Spinal cord (tissue), 10 donors: ENCODE results near the gene GLIS2. TPM values are rescaled to one million over a fixed set of nuclear protein-coding genes. Genes with fewer than 3 reads are reported as not detected.
A peak's percentile ranks its signal among the peaks of the same experiment; 100 is the strongest.

Source experiments
- DNase-seq, 6 donors: peaks; one replicate each; pipeline versions ENCODE4 v3.0.0 to v3.0.0-alpha.2; 2013 to 2015; ENCODE audit warnings: low spot score in 6 of 6, low read depth in 4 of 6
- H3K27ac ChIP-seq: one replicate; pipeline ENCODE4 v1.5.1; 2013; ENCODE audit warnings: low read depth, low read length, control low read depth
- H3K27me3 ChIP-seq: one replicate; pipeline ENCODE4 v1.6.1; 2013; ENCODE audit warnings: low read length; ENCODE audit not compliant: control insufficient read depth, insufficient read depth
- H3K36me3 ChIP-seq: one replicate; pipeline ENCODE4 v1.6.1; 2013; ENCODE audit warnings: low read length; ENCODE audit not compliant: control insufficient read depth, insufficient read depth
- H3K4me1 ChIP-seq: one replicate; pipeline ENCODE4 v1.6.1; 2013; ENCODE audit warnings: low read length; ENCODE audit not compliant: control insufficient read depth, insufficient read depth
- H3K4me3 ChIP-seq: one replicate; pipeline ENCODE4 v1.5.1; 2013; ENCODE audit warnings: low read depth, low read length, control low read depth
- H3K9me3 ChIP-seq: one replicate; pipeline ENCODE4 v1.6.1; 2013; ENCODE audit warnings: low read length; ENCODE audit not compliant: control insufficient read depth, insufficient read depth
- WGBS: methylation state at CpG from one replicate; pipeline ENCODE4 v1.1.5; 2013; ENCODE audit warnings: missing lambda C conversion rate; ENCODE audit not compliant: insufficient coverage; 5-methylcytosine and 5-hydroxymethylcytosine counted together
- polyA plus RNA-seq, 2 donors: library from polyadenylated mRNA; unstranded; fragments of 120-200 nt; gene quantifications; one replicate each; pipeline ENCODE4 v1.2.1, GENCODE V29; 2013; ENCODE audit not compliant: insufficient read length in 2 of 2
- total RNA-seq, 2 donors: library from RNA; depleted of rRNA in 1 of 2; stranded (reverse); fragments of 120-200 nt in 1 of 2; fragments of >200 nt in 1 of 2; gene quantifications; one replicate each; pipeline versions ENCODE4 v1.2.3 to v1.2.4, GENCODE V29; 2013 to 2014
- donor health status: healthy.

The GLIS2 gene
- total and polyA plus RNA-seq, 4 donors, result 4.9 to 30.9 (median 17.5) TPM

DNA sequence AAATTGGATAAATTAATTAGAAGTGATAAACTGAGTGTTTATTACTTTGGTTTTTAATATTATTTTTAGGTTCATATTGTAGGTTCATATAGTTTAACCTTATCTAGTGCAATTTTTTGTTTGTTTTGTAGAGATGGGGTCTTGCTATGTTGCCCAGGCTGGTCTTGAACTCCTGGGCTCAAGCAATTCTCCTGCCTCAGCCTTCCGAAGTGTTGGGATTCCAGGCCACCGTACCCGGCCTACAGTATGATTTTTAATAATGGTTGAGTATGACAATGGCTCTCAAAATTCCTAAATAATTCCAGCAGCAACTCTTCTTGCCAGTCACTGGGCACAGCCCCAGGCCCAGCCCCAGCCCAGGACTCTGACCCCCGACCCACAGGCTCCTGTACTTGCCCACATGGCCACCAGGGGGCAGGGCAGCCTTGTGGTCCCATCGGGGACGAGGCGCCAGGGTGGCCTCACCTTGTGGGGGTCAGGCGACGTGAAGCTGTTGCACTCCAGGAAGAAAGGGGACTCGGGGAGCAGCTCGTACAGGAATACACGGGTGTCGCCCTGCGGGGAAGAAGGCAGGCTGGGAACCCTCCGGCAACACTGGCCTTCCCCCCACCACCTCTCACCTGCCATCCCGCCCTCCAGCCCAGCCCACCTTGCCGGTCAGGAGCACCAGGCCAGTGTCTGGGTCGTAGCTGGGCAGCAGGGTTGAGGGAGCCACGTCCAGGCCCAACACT lies 43.1 kb downstream of the GLIS2 start:
- Histone ChIP-seq H3K9me3 (no peaks in the 10 kb centered on the region), H3K4me3 (no peak overlapping the region), H3K36me3 (peaks cover 84% of the 10 kb centered on the region), H3K27ac (no peak overlapping the region), H3K27me3 (no peaks in the 10 kb centered on the region), H3K4me1 (peaks cover 5% of the 10 kb centered on the region)
- DNase-seq, result peak in 1 of 6 donors; percentile 45
- 33% methylated on average over 16 of the region's 19 CpGs for WGBS

DNA sequence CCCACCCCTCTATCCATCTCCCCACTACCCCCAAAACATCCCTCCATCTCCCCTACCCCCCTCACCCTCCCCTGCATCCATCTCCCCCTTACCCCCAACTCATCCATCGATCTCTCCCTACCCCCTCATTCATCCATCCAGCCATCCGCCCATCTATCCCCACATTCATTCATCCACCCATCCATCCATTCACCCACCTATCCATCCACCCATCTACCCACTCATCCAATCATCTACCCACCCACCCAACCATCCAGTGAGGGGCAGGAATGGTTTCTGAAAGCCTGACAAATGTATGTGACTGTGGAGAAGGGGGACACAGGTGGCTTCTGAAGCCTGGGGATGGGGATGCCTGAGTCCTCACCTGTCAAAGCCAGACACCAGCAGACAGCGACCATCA lies 44.0 kb downstream of the GLIS2 start:
- Histone ChIP-seq H3K4me3 (no peak overlapping the region), H3K27me3 (no peaks in the 10 kb centered on the region), H3K4me1 (peaks cover 5% of the 10 kb centered on the region), H3K9me3 (no peaks in the 10 kb centered on the region), H3K27ac (no peak overlapping the region), H3K36me3 (peaks cover 85% of the 10 kb centered on the region)
- DNase-seq, result no peak
- WGBS, result 100% methylated on average over 2 of the region's 3 CpGs

DNA sequence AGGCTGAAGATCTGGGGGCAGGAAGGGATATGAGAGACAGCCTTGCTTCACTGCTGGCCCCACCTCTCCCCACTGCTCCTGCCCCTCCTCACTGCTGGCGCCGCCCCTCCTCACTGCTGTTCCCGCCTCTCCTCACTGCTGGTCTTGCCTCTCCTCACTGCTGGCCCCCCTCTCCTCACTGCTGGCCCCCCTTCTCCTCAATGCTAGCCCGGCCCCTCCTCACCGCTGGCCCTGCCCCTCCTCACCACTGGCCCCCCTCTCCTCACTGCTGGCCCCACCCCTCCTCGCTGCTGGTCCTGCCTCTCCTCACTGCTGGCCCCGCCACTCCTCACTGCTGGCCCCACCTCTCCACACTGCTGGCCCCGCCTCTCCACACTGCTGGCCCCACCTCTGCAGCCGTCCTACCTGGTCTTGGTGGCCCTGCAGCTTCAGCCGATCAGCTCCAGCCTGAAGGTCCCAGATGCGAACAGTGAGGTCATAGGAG lies 44.7 kb downstream of the GLIS2 start:
- no peak for DNase-seq
- Histone ChIP-seq H3K4me1 (peaks cover 5% of the 10 kb centered on the region), H3K27ac (no peak overlapping the region), H3K4me3 (no peak overlapping the region), H3K36me3 (peaks cover 88% of the 10 kb centered on the region), H3K9me3 (no peaks in the 10 kb centered on the region), H3K27me3 (no peaks in the 10 kb centered on the region)
- 76% methylated on average over 7 of the region's 11 CpGs for WGBS

DNA sequence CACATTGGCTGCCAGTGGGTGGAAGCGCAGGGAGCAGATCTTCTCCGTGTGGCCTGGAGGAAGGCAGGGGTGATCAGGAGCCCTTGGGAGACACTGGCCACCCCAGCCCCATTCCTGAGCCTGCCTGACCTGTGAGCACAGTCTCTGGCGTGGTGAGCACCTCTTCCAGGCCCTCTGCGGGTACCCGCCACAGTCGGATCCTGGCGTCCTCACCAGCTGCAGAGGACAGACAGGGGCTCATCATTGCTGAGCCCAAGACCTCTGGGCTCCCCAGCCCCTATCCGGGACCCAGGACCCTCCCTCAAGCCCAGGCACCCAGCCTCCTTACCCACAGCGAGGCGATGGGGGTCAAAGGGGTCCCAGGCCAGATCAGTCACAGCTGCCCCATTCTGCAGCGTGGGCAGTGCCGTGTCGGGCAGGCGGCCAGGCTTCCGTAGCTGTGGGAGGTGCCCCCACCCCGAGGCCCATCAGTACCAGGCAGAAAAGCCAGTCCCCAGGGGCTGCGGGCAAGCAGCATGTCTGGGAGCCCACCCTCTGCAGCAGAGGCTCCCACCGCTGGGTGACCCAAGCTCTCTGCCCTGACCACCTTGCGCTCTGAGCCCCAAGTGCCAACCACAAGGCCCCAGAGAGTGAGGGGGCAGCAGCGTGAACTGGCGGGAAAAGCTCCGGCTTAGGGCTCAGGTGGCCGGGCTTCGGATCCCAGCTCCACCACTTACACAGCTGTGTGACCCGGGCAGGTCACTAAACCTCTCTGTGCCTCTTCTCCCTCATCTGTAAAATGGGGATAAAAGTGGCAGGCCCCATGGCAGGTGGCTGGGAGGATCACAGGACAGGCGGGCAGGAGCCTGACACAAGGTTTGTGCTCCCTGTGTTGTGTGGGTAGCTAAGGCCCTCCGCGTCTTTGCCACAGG lies 45.4 kb downstream of the GLIS2 start:
- Histone ChIP-seq H3K9me3 (no peaks in the 10 kb centered on the region), H3K4me3 (no peak overlapping the region), H3K4me1 (peaks cover 5% of the 10 kb centered on the region), H3K27me3 (no peaks in the 10 kb centered on the region), H3K27ac (no peak overlapping the region), H3K36me3 (peaks cover 95% of the 10 kb centered on the region)
- DNase-seq, result no peak
- 93% methylated on average over 24 of the region's 28 CpGs for WGBS

DNA sequence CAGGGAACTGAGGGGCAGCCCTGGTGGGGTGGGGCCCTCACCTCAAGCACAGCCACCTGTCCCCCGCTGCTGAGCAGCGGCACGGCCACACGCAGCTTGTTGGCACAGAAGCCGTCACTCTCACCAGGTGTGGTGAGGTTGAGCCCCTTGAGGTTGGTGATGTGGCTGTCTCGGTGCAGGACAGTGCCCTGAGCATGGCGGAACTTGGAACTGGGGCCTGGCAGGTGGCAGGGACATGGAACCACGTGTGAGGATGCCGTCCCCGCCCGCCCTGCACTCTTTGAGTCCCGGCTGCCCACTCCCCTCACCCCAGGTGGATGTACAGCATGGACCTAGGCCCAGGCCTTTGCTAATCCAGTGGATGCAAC lies 46.1 kb downstream of the GLIS2 start:
- Histone ChIP-seq H3K4me3 (no peak overlapping the region), H3K36me3 (peaks cover 95% of the 10 kb centered on the region), H3K9me3 (no peaks in the 10 kb centered on the region), H3K27ac (no peak overlapping the region), H3K4me1 (peaks cover 5% of the 10 kb centered on the region), H3K27me3 (no peaks in the 10 kb centered on the region)
- WGBS, result 93% methylated on average over 12 of the region's 12 CpGs
- no peak for DNase-seq

DNA sequence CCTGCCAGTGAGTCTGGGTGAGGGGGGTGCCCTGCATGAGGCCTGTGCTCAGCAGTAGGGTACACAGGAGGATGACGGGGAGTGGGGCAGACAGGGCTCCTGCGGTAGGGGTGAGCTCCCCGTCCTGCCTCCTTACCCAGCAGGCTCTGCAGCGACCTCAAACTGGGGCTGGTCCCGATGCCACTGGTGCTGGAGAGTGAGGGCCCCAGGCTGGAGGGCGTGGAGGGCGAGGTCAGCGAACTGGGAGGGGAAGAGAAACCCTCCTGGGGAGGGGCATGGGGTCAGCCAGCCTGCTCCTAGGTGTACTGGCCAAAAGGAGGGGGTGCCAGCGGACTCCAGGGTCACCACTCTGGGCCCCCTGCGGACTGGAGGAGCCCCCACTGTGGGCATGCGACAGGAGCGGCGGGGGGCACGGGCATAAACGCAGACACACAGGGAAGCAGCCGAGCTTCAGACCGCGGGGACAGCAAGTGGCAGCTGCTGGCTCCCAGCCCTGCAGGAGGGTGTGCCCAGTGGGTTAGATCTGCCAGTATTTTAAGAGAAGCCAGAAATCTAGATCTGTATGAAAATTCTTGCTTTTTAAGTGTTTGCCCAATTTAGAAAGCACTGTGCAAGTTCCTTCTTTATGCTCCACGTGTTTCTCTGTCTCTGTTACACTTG lies 46.7 kb downstream of the GLIS2 start:
- no peak overlapping the region for H3K27ac ChIP-seq
- H3K27me3 ChIP-seq, result no peaks in the 10 kb centered on the region
- DNase-seq, result peak in 1 of 6 donors; percentile 61
- no peak overlapping the region for H3K4me3 ChIP-seq
- WGBS, result 85% methylated on average over 15 of the region's 19 CpGs
- H3K4me1 ChIP-seq, result peaks cover 5% of the 10 kb centered on the region
- no peaks in the 10 kb centered on the region for H3K9me3 ChIP-seq
- peaks cover 93% of the 10 kb centered on the region for H3K36me3 ChIP-seq

DNA sequence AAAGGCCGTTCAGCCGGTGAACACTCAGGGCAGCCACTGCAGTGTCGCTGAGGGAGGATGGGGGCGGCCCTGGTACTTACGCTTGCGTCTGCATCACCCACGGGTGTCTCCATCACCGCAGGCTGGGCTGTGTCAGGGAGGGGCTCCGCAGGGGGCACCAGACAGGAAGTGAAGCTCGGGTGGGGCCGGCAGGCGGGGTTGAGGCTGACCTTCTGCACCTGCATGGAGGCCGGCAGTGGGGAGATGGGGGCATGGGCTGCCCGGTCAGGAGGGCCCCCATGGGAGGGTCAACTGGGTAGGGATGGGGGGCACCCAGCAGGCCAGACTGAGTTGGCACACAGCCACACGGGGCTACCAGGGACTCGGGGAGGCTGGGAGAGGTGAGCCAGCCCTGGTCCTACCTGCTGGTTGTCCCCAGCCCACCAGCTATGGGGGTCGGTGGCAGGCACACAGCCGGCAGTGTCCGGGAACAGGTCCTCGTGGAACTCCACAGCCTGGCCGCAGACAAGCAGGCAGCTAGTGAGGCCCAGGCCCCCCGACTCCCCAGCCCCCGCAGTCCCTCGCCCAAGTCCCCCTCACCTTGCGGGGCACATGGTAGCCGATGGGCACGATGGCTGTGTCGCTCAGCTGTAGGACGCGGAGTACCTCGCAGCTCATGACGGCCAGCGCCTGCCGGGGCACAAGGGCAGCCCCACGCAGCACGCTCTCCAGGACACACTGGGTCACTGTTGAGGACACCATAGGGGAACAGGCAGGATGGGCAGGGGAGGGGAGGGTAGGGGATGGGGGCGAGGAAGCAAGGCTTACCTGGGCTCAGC lies 48.5 kb downstream of the GLIS2 start:
- no peaks in the 10 kb centered on the region for H3K27me3 ChIP-seq
- H3K36me3 ChIP-seq, result peaks cover 85% of the 10 kb centered on the region
- H3K27ac ChIP-seq, result no peak overlapping the region
- WGBS, result 89% methylated on average over 37 of the region's 37 CpGs
- no peak overlapping the region for H3K4me3 ChIP-seq
- no peaks in the 10 kb centered on the region for H3K9me3 ChIP-seq
- H3K4me1 ChIP-seq, result peaks cover 1% of the 10 kb centered on the region
- no peak for DNase-seq

DNA sequence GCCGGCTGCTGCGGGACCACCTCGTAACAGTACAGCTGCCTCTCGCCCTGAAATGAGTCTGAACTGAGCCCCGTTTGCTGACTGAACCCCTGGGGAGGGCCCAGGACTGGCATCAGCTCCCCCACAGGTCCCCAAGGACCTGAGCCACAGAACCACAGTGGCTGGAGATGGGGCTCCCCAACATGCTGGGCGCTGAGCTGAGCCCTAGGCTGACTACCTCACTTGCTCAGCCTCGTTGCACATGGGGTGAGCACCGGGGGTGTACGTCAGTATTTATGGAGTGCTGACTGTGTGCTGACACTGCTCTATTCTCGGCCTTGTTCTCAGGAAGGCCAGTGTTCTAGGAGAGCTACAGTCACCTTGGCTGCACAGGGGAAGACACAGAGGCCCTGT lies 49.1 kb downstream of the GLIS2 start:
- WGBS, result 90% methylated on average over 10 of the region's 10 CpGs
- Histone ChIP-seq H3K27me3 (no peaks in the 10 kb centered on the region), H3K4me1 (no peaks in the 10 kb centered on the region), H3K36me3 (peaks cover 81% of the 10 kb centered on the region), H3K4me3 (no peak overlapping the region), H3K27ac (no peak overlapping the region), H3K9me3 (no peaks in the 10 kb centered on the region)
- no peak for DNase-seq

DNA sequence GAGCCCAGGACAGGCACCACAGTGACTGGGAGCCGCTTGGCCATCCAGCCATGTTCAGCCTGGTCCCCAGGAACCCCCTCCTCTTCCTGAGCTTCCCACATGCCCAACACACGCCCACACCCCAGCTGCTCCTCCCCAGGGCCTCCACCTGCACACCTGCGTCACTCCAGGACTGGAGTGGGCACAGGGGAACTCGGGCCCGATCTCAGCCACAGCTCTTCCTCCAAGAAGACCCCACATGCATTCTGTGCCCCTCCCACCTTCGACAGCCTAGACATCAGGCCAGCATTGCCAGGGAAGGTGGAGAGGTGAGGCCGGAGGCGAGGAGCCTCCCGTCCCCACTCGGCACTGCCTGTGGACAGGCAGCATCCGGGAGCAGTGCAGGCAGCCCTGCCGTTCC lies 49.7 kb downstream of the GLIS2 start:
- Histone ChIP-seq H3K4me1 (peaks cover 4% of the 10 kb centered on the region), H3K36me3 (peaks cover 77% of the 10 kb centered on the region), H3K27ac (no peak overlapping the region), H3K27me3 (no peaks in the 10 kb centered on the region), H3K4me3 (no peak overlapping the region), H3K9me3 (no peaks in the 10 kb centered on the region)
- WGBS, result 91% methylated on average over 12 of the region's 12 CpGs
- DNase-seq, result no peak
